ENCODE data around the gene PAX5. TPM values are rescaled to one million over a fixed set of nuclear protein-coding genes. Genes with fewer than 3 reads are reported as not detected.

PAX5 gene
- total RNA-seq, 1 experiment from 2014 or later = not detected

DNA sequence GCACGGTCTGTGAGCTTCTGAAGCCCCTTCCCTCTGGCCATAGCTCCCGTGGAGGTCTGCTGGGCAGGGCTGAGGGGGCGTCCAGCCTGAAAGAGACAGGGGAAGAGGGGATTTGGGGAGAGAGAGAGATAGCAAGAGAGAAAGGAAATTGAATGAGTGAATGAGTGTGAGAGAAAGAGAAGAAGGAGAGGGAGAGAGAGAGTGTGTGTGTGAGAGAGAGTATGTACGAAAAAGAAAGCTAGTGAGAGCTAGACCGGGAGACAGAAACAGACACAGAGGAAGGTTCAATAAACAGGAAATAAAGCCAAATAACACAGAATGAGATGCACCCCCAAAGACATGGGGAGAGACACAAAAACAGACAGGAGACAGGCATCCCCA lies 37.4 kb downstream of the PAX5 start:
- H3K36me3 ChIP-seq (ENCODE audit: low read depth) = no peaks in the 10 kb centered on the region
- H4K20me1 ChIP-seq (ENCODE audit: insufficient read depth) = no peaks in the 10 kb centered on the region
- intact Hi-C loops (cut with micrococcal nuclease; ENCODE audit: unreplicated experiment) = loop anchor here (1.0 to 5.0 kb wide), 2 partner anchors 126 to 333 kb away; partner anchors contain the start of gene ZCCHC7
- no peaks in the 10 kb centered on the region for H3K9me2 ChIP-seq (ENCODE audit: insufficient read depth)
- H2AFZ ChIP-seq = no peak overlapping the region
- no peaks in the 10 kb centered on the region for H3K79me2 ChIP-seq (ENCODE audit: low read depth)
- H3K4me3 ChIP-seq = no peak overlapping the region
- BruUV-seq (replicated peaks) = no TSS peak
- TF ChIP-seq, protein P1, sequence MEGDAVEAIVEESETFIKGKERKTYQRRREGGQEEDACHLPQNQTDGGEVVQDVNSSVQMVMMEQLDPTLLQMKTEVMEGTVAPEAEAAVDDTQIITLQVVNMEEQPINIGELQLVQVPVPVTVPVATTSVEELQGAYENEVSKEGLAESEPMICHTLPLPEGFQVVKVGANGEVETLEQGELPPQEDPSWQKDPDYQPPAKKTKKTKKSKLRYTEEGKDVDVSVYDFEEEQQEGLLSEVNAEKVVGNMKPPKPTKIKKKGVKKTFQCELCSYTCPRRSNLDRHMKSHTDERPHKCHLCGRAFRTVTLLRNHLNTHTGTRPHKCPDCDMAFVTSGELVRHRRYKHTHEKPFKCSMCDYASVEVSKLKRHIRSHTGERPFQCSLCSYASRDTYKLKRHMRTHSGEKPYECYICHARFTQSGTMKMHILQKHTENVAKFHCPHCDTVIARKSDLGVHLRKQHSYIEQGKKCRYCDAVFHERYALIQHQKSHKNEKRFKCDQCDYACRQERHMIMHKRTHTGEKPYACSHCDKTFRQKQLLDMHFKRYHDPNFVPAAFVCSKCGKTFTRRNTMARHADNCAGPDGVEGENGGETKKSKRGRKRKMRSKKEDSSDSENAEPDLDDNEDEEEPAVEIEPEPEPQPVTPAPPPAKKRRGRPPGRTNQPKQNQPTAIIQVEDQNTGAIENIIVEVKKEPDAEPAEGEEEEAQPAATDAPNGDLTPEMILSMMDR (conservative IDR thresholded peaks at IDR 0.05) = no peak
- no peak for TF ChIP-seq EZH2 (IDR thresholded peaks at IDR 0.05; ENCODE audit: low read depth)
- no peaks in the 10 kb centered on the region for H3K9me3 ChIP-seq (ENCODE audit: insufficient read depth, low read depth)
- no peak overlapping the region for H3K4me2 ChIP-seq
- H3K27ac ChIP-seq = no peak overlapping the region
- DNase-seq = no peak
- H3K27me3 ChIP-seq (ENCODE audit: insufficient read depth, low read depth) = no peaks in the 10 kb centered on the region
- H3K4me1 ChIP-seq (replicated peaks; ENCODE audit: insufficient read depth) = peaks cover 4% of the 10 kb centered on the region; the same call in 1 of the 2 replicates
- CTCF ChIA-PET = interaction anchor here (0.6 to 0.8 kb wide), 2 partner anchors 418 to 443 kb away, joined by 3 to 4 read pairs; no protein-coding TSS in a partner anchor
- POLR2A ChIA-PET (ENCODE audit: unreplicated experiment) = no interaction called here
- H3F3A ChIP-seq (ENCODE audit: insufficient read depth, low read depth) = no peaks in the 10 kb centered on the region

- ChIA-PET POLR2A (ENCODE audit: unreplicated experiment) (no interaction called here), CTCF (interaction anchor here (0.6 to 1.5 kb wide), 5 partner anchors 123 to 443 kb away, joined by 3 to 7 read pairs (median 4); no protein-coding TSS in a partner anchor)
- Histone ChIP-seq H3K79me2 (ENCODE audit: low read depth) (no peaks in the 10 kb centered on the region), H2AFZ (no peak overlapping the region), H3F3A (ENCODE audit: insufficient read depth, low read depth) (no peaks in the 10 kb centered on the region), H3K27ac (no peak overlapping the region), H3K4me1 (replicated peaks; ENCODE audit: insufficient read depth) (peaks cover 4% of the 10 kb centered on the region; the same call in 1 of the 2 replicates), H3K36me3 (ENCODE audit: low read depth) (no peaks in the 10 kb centered on the region), H3K4me2 (peak overlapping the region; percentile 64), H3K9me3 (ENCODE audit: insufficient read depth, low read depth) (no peaks in the 10 kb centered on the region), H3K27me3 (ENCODE audit: insufficient read depth, low read depth) (no peaks in the 10 kb centered on the region), H4K20me1 (ENCODE audit: insufficient read depth) (no peaks in the 10 kb centered on the region), H3K4me3 (peak overlapping the region; percentile 33; the same call in 1 of the 2 replicates), H3K9me2 (ENCODE audit: insufficient read depth) (no peaks in the 10 kb centered on the region)
- peak; percentile 40 to 66 for DNase-seq
- intact Hi-C loops (cut with micrococcal nuclease; ENCODE audit: unreplicated experiment) = loop anchor here (1.0 to 5.0 kb wide), 2 partner anchors 126 to 333 kb away; partner anchors contain the start of gene ZCCHC7
- TF ChIP-seq EZH2 (IDR thresholded peaks at IDR 0.05; ENCODE audit: low read depth) = no peak
- TF ChIP-seq, protein P1 (conservative IDR thresholded peaks at IDR 0.05) = peak; percentile 65
- no TSS peak for BruUV-seq (replicated peaks)
These were observed 38.0 kb downstream of the PAX5 start for GRCh38 chr9:36995927-36996705.

GRCh38 chr9:36993933-36994764 lies 39.9 kb downstream of the PAX5 start:
- POLR2A ChIA-PET (ENCODE audit: unreplicated experiment) = no interaction called here
- Histone ChIP-seq H3K27me3 (ENCODE audit: insufficient read depth, low read depth) (no peaks in the 10 kb centered on the region), H3K9me2 (ENCODE audit: insufficient read depth) (no peaks in the 10 kb centered on the region), H3K79me2 (ENCODE audit: low read depth) (no peaks in the 10 kb centered on the region), H3K4me2 (no peak overlapping the region), H4K20me1 (ENCODE audit: insufficient read depth) (no peaks in the 10 kb centered on the region), H3F3A (ENCODE audit: insufficient read depth, low read depth) (no peaks in the 10 kb centered on the region), H3K4me1 (replicated peaks; ENCODE audit: insufficient read depth) (peaks cover 4% of the 10 kb centered on the region; the same call in 1 of the 2 replicates), H3K9me3 (ENCODE audit: insufficient read depth, low read depth) (no peaks in the 10 kb centered on the region), H3K27ac (no peak overlapping the region), H3K4me3 (no peak overlapping the region), H2AFZ (no peak overlapping the region), H3K36me3 (ENCODE audit: low read depth) (no peaks in the 10 kb centered on the region)
- BruUV-seq (replicated peaks) = no TSS peak
- TF ChIP-seq EZH2 (IDR thresholded peaks at IDR 0.05; ENCODE audit: low read depth) = no peak
- TF ChIP-seq, protein P1 (conservative IDR thresholded peaks at IDR 0.05) = no peak
- CTCF ChIA-PET = no interaction called here
- intact Hi-C loops (cut with micrococcal nuclease; ENCODE audit: unreplicated experiment) = no loop called here
- no peak for DNase-seq
